ENCODE data around the gene SF3B2.
"Not testable (repeated sequence)": the region's sequence is repeated elsewhere in the genome, so short reads cannot be mapped to it uniquely, and the experiment has no call there.

Gene SF3B2, protein sequence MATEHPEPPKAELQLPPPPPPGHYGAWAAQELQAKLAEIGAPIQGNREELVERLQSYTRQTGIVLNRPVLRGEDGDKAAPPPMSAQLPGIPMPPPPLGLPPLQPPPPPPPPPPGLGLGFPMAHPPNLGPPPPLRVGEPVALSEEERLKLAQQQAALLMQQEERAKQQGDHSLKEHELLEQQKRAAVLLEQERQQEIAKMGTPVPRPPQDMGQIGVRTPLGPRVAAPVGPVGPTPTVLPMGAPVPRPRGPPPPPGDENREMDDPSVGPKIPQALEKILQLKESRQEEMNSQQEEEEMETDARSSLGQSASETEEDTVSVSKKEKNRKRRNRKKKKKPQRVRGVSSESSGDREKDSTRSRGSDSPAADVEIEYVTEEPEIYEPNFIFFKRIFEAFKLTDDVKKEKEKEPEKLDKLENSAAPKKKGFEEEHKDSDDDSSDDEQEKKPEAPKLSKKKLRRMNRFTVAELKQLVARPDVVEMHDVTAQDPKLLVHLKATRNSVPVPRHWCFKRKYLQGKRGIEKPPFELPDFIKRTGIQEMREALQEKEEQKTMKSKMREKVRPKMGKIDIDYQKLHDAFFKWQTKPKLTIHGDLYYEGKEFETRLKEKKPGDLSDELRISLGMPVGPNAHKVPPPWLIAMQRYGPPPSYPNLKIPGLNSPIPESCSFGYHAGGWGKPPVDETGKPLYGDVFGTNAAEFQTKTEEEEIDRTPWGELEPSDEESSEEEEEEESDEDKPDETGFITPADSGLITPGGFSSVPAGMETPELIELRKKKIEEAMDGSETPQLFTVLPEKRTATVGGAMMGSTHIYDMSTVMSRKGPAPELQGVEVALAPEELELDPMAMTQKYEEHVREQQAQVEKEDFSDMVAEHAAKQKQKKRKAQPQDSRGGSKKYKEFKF

DNA sequence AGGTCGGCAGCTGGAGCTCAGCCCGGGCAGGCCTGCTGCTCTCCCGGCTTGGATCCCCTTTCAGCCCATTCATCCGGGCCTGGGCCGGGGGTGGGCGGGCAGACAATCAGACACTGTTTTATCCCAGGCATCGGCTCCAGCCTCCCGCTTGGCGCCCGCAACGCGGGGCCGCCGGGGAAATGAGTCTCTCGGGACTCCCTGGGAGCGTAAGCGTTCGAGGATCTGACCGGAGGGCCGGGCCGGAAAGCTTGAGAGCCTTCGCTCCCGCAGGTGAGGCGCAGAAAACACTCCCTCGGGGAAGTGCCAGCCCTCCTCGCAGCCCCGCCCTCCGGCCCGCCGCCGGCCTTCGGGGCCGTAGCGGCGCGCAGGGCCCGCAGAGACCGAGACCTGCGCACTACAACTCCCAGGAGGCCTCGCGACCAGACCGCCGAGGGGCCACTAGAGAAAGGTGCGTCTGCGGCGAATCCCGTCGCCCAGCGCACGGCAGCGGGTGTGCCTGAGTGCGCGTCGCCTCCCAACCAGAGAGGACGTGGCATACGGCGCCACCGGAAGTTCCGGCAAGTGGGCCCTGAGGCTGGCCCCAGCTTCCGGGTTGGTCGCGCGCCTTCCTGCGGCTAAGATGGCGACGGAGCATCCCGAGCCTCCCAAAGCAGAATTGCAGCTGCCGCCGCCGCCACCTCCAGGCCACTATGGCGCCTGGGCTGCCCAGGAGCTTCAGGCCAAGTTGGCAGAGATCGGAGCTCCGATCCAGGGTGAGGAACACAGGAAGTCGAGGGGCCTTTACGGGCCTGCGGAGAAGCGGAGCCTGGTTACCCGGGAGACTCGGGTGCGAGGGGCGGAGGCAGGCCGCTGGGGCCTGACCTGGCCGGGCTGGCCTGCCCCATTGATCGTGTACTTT, at the start of gene SF3B2:
Gene SF3B2, plus strand, starts transcription at position 599 of the 898 bp plus-strand sequence. Its CDS starts 21 bp downstream, at position 620.
- peak within 1 kb of the TSS; percentile 99 for H3K27ac Mint-ChIP-seq
- H3K9me3 Mint-ChIP-seq = no peaks in the 10 kb centered on the region
- DNase-seq (peak; percentile 97), ATAC-seq (replicated peaks) (peak; percentile 97 to 98)
- H3K4me3 Mint-ChIP-seq = peak within 1 kb of the TSS; percentile 96 to 99
- peaks cover 21 to 30% of the 10 kb centered on the region in 2 donors for H3K36me3 Mint-ChIP-seq
- H3K4me1 Mint-ChIP-seq = peaks cover 23 to 34% of the 10 kb centered on the region in 2 donors
- peaks cover 10 to 22% of the 10 kb centered on the region in 2 donors for H3K27me3 Mint-ChIP-seq

DNA sequence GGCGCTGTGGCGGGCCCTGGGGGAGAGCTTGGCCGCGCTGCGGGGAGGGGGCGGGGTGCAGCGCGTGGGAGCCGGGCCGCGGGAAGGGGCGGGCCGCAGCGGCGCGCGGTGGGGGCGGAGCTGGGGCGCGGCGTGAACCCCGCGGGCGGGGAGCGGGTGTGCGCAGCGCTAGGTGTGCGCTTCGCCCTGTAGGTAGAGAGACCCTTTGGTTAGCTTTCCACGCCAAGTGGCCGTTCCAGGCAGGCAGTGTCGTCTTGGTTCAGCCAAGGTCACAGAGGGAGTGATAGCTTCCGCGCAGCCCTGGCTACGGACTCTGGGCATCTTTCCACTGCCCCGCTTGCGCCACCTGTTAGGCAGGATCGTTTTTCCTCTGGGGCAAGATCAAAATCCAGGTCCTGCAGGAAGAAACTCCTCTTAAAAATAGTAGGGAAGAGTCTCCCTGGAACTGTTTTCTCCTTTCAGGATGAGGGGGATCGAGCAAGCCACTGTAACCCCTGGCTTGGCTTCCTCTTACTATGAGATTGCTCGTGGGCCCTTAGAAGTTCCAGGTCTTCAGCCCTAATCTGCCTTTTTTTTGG, 49.4 kb upstream of the SF3B2 start:
- H3K36me3 Mint-ChIP-seq = peaks cover 37 to 59% of the 10 kb centered on the region in 2 donors
- no peak for DNase-seq
- peak overlapping the region; percentile 91 to 99 for H3K4me3 Mint-ChIP-seq
- ATAC-seq (replicated peaks) = peak; percentile 72 to 78
- peak overlapping the region; percentile 99 for H3K27ac Mint-ChIP-seq
- peaks cover 25 to 34% of the 10 kb centered on the region in 2 donors for H3K4me1 Mint-ChIP-seq
- no peaks in the 10 kb centered on the region for H3K27me3 Mint-ChIP-seq
- no peaks in the 10 kb centered on the region for H3K9me3 Mint-ChIP-seq

DNA sequence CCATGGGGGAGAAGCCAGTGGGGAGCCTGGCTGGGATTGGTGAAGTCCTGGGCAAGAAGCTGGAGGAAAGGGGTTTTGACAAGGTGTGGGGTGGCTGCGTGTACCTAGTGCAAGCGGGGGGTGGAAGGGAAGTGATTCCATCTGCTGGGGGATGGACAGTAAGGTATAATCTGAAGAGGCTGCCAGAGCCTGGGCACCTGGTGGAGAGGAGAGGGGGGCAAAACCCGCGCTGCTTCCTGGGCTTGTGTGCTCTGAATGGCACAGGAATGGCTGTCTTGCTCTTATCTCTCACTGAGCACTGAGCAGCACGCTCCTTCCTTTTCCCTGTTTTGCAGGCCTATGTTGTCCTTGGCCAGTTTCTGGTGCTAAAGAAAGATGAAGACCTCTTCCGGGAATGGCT, 48.9 kb upstream of the SF3B2 start:
- Mint-ChIP-seq H3K27ac (peak overlapping the region; percentile 93), H3K4me1 (peaks cover 24 to 34% of the 10 kb centered on the region in 2 donors), H3K36me3 (peaks cover 34 to 56% of the 10 kb centered on the region in 2 donors), H3K27me3 (no peaks in the 10 kb centered on the region), H3K9me3 (no peaks in the 10 kb centered on the region), H3K4me3 (peak overlapping the region; percentile 91 to 99)
- ATAC-seq (replicated peaks) = no peak
- DNase-seq = no peak

DNA sequence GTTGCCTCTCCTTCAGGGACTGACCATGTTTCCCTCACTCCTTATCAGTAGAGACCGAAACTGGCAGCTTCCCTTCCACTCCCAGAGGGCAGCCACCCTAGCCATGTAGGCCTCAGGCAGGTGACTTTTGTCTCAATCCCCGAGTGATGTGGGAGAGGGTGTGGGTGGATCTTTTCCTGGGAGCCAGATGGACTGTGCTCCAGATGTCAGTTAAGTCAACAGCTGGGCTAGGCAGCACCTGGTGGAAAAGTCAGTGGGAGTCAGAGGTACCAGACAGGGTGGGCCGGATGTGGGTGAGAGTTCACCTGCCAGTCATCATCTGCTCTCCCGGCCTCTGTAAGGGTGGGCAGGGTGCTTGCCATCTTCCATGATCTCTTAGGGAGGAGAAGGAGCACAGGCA, 48.0 kb upstream of the SF3B2 start:
- Mint-ChIP-seq H3K36me3 (peaks cover 28 to 48% of the 10 kb centered on the region in 2 donors), H3K4me3 (no peak overlapping the region), H3K27me3 (no peaks in the 10 kb centered on the region), H3K9me3 (no peaks in the 10 kb centered on the region), H3K27ac (peak overlapping the region; percentile 51), H3K4me1 (peaks cover 23 to 34% of the 10 kb centered on the region in 2 donors)
- ATAC-seq (replicated peaks) (no peak), DNase-seq (no peak)

DNA sequence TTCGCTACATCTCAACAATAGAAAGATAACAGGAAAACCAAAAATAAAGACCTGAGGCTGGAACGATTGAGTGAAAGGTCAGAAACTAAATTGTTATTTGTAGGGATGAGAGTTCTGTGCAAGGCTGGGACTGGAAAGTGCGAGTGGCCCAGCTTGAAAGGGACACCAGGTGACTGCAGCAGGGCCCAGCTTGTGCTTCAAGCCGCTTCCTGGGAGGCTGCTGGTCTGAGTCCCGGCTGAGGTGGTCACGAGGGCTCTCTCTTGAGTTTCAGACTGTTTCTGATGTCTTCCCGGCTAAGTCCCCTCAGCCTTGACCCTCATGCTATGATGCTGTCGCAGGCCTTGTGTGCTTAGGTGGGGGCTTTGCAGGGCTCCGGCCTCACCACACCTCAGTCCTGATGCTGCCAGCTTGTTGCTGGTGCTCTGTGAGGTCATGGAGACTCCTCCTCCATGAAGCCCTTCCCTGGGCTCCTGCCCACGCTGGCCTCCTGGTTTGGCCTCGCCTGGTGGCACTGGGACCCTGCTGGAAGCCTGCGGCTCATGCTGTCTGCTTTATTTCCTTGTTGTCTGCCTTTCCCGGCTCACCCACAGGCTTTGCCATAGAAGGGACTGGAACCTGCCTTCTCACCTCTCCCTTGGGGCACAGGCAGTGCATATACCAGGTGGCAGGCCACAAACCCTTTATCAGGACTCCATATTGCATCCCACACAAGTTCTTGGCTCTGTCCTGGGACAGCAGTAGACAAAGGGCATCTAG, 45.9 kb upstream of the SF3B2 start:
- no peaks in the 10 kb centered on the region for H3K9me3 Mint-ChIP-seq
- no peak overlapping the region for H3K4me3 Mint-ChIP-seq
- DNase-seq (no peak), ATAC-seq (replicated peaks) (no peak)
- peaks cover under 1 to 4% of the 10 kb centered on the region in 2 donors for H3K27me3 Mint-ChIP-seq
- peak overlapping the region; percentile 34 for H3K27ac Mint-ChIP-seq
- H3K4me1 Mint-ChIP-seq = peaks cover 12 to 17% of the 10 kb centered on the region in 2 donors
- peaks cover 20 to 36% of the 10 kb centered on the region in 2 donors for H3K36me3 Mint-ChIP-seq

DNA sequence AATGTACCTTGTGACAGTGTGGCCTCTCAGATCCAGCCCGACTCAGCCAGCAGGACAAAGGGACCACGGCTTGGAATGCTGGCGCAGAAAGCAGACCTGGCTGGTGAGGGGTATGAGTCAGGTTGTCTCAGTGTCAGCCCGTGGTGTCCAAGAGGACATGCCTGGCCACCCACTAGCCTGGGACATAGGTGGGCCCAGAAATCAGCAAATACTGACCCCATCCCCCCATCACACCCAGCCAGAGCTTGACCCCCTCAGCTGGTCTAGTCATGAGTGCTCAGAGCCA, 45.3 kb upstream of the SF3B2 start:
- ATAC-seq (replicated peaks) (no peak), DNase-seq (no peak)
- peaks cover 17 to 31% of the 10 kb centered on the region in 2 donors for H3K36me3 Mint-ChIP-seq
- no peaks in the 10 kb centered on the region for H3K9me3 Mint-ChIP-seq
- H3K27ac Mint-ChIP-seq = no peak overlapping the region
- peaks cover 4 to 5% of the 10 kb centered on the region in 2 donors for H3K27me3 Mint-ChIP-seq
- H3K4me3 Mint-ChIP-seq = no peak overlapping the region
- H3K4me1 Mint-ChIP-seq = peaks cover 12 to 21% of the 10 kb centered on the region in 2 donors

DNA sequence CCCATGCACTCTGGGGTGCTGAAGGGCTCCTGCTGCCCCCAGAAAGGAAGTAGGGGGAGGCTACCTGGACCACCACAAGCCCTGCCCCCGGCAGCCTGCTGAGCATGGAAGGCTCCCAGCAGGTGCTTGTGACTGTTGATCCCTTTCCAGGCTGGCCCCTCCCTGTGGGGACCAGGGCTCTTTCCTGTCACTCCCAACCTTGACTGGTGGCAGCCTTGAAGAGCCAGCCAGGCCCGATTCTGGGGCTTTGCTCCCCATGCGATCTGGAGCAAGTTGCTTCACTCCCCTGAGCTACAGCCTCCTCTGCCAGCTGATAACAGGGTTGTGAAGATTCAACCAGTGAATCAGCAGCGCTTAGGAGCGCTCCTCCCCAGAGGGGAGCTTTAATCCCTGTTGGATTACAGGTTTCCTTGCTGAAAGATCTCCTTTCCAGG, 44.9 kb upstream of the SF3B2 start:
- H3K4me1 Mint-ChIP-seq = peaks cover 12 to 21% of the 10 kb centered on the region in 2 donors
- no peak overlapping the region for H3K27ac Mint-ChIP-seq
- H3K4me3 Mint-ChIP-seq = no peak overlapping the region
- H3K36me3 Mint-ChIP-seq = peaks cover 16 to 28% of the 10 kb centered on the region in 2 donors
- peaks cover 8 to 9% of the 10 kb centered on the region in 2 donors for H3K27me3 Mint-ChIP-seq
- ATAC-seq (replicated peaks) (no peak), DNase-seq (no peak)
- no peaks in the 10 kb centered on the region for H3K9me3 Mint-ChIP-seq

DNA sequence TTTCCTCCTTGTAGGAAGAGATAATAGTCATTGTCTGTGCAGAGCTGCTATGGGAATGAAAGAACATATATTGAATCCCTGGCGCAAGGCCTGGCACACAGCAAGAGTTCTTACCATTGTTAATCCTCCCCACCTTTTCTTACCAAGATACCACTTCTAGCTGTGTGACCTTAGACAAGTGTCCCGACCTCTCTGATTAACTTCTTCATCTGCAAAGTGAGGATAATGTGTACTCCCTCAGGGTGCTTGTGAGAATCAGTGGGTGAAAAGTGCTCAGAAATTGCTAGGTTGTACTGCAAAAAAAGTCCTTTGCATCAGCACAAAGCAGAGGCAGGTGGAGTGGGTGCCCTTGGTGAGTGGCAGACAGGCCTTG, 44.1 kb upstream of the SF3B2 start:
- Mint-ChIP-seq H3K27ac (no peak overlapping the region), H3K4me1 (peaks cover 11 to 22% of the 10 kb centered on the region in 2 donors), H3K9me3 (no peaks in the 10 kb centered on the region), H3K36me3 (peaks cover 16 to 20% of the 10 kb centered on the region in 2 donors), H3K27me3 (peaks cover 14 to 17% of the 10 kb centered on the region in 2 donors), H3K4me3 (no peak overlapping the region)
- DNase-seq (no peak), ATAC-seq (replicated peaks) (no peak)

DNA sequence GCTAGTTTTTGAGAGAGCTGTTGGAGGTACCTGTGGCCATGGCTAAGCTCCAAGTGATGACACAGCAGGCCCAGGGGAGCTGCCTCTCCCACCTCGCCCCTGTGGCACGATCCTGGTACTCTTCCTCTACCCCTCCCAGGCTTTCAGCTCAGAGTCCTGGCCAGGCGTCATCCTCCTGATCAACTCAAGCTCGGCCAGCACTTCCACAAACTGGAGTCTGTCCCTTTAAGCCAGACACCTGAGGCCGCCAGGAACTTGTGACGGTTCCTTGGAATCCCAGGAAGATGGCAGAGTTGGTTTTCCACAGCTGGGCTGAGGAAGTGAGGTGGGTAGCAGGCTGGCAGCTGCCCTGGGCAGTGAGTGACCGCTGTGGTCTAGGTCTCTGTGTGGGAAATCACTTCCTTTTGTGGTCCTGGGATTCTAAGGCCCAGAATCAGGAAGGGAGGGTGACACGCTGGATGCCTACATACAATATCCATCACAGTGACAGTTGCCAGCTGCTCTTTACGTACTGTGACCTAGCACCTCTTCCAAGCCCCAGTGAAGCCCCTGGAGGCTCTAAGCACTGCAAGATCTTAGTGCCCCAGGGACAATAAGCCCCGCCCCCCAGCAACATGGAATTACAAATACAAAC, 43.6 kb upstream of the SF3B2 start:
- peaks cover 19 to 22% of the 10 kb centered on the region in 2 donors for H3K27me3 Mint-ChIP-seq
- no peak overlapping the region for H3K4me3 Mint-ChIP-seq
- no peak for DNase-seq
- no peak for ATAC-seq (replicated peaks)
- no peak overlapping the region for H3K27ac Mint-ChIP-seq
- H3K9me3 Mint-ChIP-seq = no peaks in the 10 kb centered on the region
- H3K36me3 Mint-ChIP-seq = peaks cover 16 to 19% of the 10 kb centered on the region in 2 donors
- H3K4me1 Mint-ChIP-seq = peaks cover 10 to 17% of the 10 kb centered on the region in 2 donors

DNA sequence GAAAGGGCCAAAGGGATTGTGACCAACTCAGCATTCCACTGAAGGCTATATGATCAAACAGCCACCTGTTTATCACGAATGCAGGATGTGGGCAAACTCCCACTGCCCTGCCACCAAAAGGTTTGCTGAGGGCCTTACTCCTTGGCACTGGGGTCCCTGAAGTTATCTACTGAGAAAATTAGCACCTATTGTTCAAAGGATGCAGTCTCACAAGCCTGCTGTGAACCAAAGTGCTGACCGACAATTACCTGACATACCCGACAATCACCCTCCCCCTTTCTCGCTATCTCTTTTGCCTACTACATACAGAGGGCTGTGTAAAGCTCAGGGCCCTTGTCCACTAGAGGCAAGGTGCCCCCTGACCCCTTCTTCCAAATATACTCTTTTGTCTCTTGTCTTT, 42.1 kb upstream of the SF3B2 start:
- H3K4me1 Mint-ChIP-seq = peaks cover 7 to 15% of the 10 kb centered on the region in 2 donors
- H3K36me3 Mint-ChIP-seq; H3K9me3 Mint-ChIP-seq; ATAC-seq (replicated peaks); H3K4me3 Mint-ChIP-seq; DNase-seq: not testable (repeated sequence)
- H3K27ac Mint-ChIP-seq = peak overlapping the region; percentile 37
- peaks cover 20 to 25% of the 10 kb centered on the region in 2 donors for H3K27me3 Mint-ChIP-seq

DNA sequence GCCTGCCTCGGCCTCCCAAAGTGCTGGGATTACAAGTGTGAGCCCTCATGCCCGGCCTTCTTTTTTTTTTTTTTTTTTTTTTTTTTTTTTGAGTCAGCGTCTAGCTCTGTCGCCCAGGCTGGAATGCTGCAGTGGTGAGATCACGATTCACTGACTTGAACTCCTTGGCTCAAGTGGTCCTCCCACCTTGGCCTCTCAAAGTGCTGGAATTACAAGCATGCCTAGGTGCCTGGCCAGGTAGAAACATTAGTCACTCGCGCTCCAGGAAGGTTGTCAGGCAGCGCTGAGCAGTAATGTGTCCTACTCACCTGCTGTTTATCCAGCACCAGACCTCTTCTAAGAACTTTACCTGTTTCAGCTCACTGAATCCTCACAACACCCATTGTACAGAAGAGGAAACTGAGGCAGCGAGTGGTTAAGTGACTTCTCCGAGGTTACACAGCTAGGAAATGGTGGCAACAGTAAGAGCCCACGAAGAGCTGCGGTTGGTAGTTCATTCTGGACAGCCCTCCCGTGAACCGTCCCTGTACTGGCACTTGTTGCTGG, 40.9 kb upstream of the SF3B2 start:
- Mint-ChIP-seq H3K27me3 (peaks cover 20 to 25% of the 10 kb centered on the region in 2 donors), H3K36me3 (peaks cover 0 to 2% of the 10 kb centered on the region in 2 donors), H3K4me3 (no peak overlapping the region), H3K27ac (no peak overlapping the region), H3K4me1 (peaks cover 0 to 8% of the 10 kb centered on the region in 2 donors), H3K9me3 (no peaks in the 10 kb centered on the region)
- ATAC-seq (replicated peaks) (peak in 1 of 2 donors; percentile 12), DNase-seq (no peak)

DNA sequence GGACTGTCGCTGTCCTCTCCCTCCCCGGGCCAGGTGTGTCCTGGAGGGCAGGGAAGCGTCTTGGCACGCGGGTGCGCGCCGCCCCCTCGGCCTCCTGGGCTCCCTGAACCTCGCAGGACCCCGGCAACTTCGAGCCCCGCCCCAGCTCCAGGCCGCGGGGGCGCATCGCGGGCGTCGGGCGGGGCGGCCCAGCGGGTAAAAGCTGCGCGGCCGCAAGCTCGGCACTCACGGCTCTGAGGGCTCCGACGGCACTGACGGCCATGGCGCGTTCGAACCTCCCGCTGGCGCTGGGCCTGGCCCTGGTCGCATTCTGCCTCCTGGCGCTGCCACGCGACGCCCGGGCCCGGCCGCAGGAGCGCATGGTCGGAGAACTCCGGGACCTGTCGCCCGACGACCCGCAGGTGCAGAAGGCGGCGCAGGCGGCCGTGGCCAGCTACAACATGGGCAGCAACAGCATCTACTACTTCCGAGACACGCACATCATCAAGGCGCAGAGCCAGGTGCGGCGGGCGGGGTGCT, 40.3 kb upstream of the SF3B2 start, which contains the start of gene CST6:
Gene CST6, plus strand, starts transcription at position 224 of the 519 bp plus-strand sequence. Its CDS starts 37 bp downstream, at position 261.
- H3K27ac Mint-ChIP-seq = no peak within 1 kb of the TSS

More for the DNA sequence above, 40.3 kb upstream of the SF3B2 start, which contains the start of gene CST6:
- peak within 1 kb of the TSS in 1 of 2 donors; percentile 30 for H3K4me3 Mint-ChIP-seq
- H3K36me3 Mint-ChIP-seq = no peaks in the 10 kb centered on the region
- peaks cover 0 to 11% of the 10 kb centered on the region in 2 donors for H3K4me1 Mint-ChIP-seq
- DNase-seq = no peak
- no peaks in the 10 kb centered on the region for H3K9me3 Mint-ChIP-seq
- peaks cover 20 to 25% of the 10 kb centered on the region in 2 donors for H3K27me3 Mint-ChIP-seq
- ATAC-seq (replicated peaks) = peak; percentile 11 to 25
